ENCODE measurements around the gene CFAP92.

The CFAP92 gene

GRCh38 chr3:129007792-129008191 is 13.9 kb upstream of the CFAP92 start:
- DNase-seq (ENCODE audit: low read depth, low spot score): no peak
- H3K4me3 ChIP-seq (ENCODE audit: low read depth, low read length): no peak overlapping the region
- TF ChIP-seq, protein P1, sequence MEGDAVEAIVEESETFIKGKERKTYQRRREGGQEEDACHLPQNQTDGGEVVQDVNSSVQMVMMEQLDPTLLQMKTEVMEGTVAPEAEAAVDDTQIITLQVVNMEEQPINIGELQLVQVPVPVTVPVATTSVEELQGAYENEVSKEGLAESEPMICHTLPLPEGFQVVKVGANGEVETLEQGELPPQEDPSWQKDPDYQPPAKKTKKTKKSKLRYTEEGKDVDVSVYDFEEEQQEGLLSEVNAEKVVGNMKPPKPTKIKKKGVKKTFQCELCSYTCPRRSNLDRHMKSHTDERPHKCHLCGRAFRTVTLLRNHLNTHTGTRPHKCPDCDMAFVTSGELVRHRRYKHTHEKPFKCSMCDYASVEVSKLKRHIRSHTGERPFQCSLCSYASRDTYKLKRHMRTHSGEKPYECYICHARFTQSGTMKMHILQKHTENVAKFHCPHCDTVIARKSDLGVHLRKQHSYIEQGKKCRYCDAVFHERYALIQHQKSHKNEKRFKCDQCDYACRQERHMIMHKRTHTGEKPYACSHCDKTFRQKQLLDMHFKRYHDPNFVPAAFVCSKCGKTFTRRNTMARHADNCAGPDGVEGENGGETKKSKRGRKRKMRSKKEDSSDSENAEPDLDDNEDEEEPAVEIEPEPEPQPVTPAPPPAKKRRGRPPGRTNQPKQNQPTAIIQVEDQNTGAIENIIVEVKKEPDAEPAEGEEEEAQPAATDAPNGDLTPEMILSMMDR (IDR thresholded peaks at IDR 0.05; ENCODE audit: low read depth, low read length): no peak
- in situ Hi-C loops (cut with HindIII; ENCODE audit: low sequenced_read_pairs): no loop called here

DNA sequence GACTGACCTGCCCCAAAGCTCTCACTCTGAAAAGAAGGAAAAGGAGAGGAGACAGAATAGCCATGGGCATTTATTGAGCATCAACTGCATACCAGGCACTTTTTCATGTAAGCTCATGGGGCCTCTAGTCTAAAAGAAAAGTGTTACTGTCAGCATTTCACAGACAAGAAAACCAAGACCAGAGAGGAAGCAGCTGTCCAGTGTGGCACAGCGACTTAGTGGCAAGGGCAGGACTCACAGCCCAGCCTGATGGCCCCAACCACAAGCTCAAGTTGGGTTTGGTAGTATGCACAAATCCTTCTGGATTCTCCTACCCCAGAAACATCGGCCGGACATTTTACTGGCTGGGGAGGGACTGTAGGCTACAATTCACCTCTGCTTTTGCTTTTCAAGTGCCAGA is 13.0 kb upstream of the CFAP92 start:
- in situ Hi-C loops (cut with HindIII; ENCODE audit: low sequenced_read_pairs): no loop called here
- no peak overlapping the region for H3K4me3 ChIP-seq (ENCODE audit: low read depth, low read length)
- TF ChIP-seq, protein P1 (IDR thresholded peaks at IDR 0.05; ENCODE audit: low read depth, low read length): no peak
- no peak for DNase-seq (ENCODE audit: low read depth, low spot score)

GRCh38 chr3:129005526-129006303 is 11.8 kb upstream of the CFAP92 start:
- TF ChIP-seq, protein P1 (IDR thresholded peaks at IDR 0.05; ENCODE audit: low read depth, low read length): no peak
- peak; percentile 19 for DNase-seq (ENCODE audit: low read depth, low spot score)
- no peak overlapping the region for H3K4me3 ChIP-seq (ENCODE audit: low read depth, low read length)
- in situ Hi-C loops (cut with HindIII; ENCODE audit: low sequenced_read_pairs): no loop called here

DNA sequence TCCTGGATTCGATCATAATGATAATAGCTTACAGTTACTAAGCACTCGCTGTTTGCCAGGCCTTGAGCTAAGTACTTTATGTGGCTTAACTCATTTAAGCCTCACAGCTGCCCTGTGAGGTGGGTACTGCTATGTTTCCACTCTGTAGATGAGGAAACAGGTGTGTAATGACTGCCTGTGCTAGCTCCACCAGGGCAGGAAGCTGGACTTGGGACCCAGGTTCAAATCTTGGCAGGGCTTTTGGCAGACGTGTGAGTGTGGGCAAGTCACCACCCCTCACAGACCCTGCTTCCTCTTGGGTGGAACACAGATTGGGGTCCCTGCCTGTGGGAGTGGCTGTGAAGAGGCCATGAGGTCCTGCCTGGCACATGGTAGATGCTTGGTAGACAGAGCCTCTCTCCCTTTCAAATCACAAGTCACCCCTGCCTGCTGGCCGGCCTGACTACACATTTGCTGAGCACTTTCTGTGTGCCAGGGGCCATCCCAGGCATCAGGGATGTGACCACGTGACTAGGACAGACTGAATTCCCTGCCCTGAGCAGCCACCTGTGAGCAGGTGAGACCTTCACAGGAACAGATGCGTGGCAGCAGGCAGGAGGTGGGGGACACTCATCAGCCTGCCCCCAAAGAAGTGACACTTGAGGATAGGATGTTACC is 10.9 kb upstream of the CFAP92 start:
- TF ChIP-seq, protein P1 (IDR thresholded peaks at IDR 0.05; ENCODE audit: low read depth, low read length): no peak
- DNase-seq (ENCODE audit: low read depth, low spot score): no peak
- H3K4me3 ChIP-seq (ENCODE audit: low read depth, low read length): no peak overlapping the region
- in situ Hi-C loops (cut with HindIII; ENCODE audit: low sequenced_read_pairs): no loop called here

DNA sequence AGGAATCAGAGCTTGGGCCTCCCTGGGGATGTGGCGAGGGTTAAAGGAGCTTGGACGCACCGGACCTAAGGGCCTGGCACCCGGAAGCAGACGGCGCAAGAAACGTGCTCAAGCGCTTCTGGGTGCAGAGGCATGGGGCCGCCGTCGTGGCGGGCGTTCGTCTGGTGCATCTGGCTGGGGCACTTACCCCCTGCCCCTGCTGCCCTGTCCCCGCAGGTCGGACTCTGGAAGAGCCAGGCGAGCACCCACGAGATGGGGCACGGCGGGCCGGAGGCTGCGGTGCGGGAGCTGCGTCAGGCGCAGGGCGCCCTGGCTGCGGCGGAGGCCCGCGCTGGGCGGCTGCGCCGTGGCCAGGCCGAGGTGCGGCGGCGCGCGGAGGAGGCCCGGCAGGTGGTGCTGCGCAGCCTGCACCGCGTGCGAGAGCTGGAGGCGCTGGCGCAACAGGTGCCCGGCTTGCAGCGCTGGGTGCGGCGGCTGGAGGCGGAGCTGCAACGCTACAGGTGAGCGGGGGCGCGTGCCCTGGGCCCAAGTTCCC is 9.8 kb upstream of the CFAP92 start:
- TF ChIP-seq, protein P1 (IDR thresholded peaks at IDR 0.05; ENCODE audit: low read depth, low read length): no peak
- in situ Hi-C loops (cut with HindIII; ENCODE audit: low sequenced_read_pairs): no loop called here
- no peak overlapping the region for H3K4me3 ChIP-seq (ENCODE audit: low read depth, low read length)
- DNase-seq (ENCODE audit: low read depth, low spot score): no peak

DNA sequence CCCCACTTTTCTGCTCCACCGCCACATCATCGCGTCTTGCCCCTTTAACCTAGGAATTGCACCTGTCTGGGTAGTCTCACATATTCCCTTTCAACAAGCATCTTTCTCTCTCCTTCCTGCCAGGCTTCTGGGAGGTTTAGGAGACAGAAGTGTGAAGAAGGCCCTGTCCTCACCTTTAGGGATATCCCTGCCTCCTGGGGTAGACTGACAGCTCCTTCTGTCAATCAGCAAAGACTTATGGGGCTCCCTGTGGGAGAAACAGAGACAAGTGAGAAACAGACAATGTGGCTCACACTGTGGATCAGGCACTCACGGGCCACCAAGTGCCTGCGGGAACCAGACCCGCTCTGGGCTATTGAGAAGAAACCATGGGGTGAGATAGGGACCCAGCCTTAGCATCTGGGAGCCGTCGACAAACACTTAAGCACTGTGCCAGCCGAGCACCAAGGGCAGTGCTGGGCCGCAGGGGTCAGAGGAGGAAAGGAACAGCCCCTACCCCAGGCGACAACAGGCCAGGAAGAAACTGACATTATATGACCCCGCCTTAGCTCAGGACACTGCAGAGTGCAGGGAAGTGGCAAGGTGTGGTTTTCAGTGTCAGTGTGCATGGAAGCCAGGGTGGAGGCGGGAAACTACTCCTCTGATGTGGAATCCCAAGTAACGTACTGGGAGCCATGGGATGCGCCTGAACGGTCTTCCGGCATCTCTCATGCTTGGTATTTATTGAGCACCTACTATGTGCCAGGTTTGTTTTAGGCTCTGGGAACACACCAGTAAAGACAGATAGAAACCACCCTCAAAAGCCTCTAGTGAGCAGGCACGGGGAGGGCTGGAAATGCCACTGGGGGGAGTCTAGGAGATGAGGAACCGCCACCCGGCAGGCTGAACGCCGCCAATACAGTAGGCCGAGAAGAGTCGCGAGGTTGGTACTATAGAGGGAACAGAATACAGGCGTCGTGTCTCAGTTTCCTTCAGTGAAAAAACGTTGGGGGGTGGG is 9.0 kb upstream of the CFAP92 start:
- in situ Hi-C loops (cut with HindIII; ENCODE audit: low sequenced_read_pairs): no loop called here
- DNase-seq (ENCODE audit: low read depth, low spot score): no peak
- H3K4me3 ChIP-seq (ENCODE audit: low read depth, low read length): no peak overlapping the region
- TF ChIP-seq, protein P1 (IDR thresholded peaks at IDR 0.05; ENCODE audit: low read depth, low read length): no peak

All from astrocyte of the spinal cord (primary cell).